Fibroblast of skin of right biceps (primary cell): ENCODE data around the gene CD300E.

Experiments used
- DNase-seq: peaks from one replicate; pipeline ENCODE4 v3.0.0-alpha.2; 2013

Gene CD300E

GRCh38 chr17:74561586-74561985 lies 62.0 kb downstream of the CD300E start:
- no peak for DNase-seq
